Fibroblast of pulmonary artery (primary cell): ENCODE measurements around the gene PRSS22.

Experiments used
- DNase-seq: peaks from one replicate; pipeline ENCODE4 v3.0.0-alpha.2; 2010; ENCODE audit warnings: low read depth
- H3K4me3 ChIP-seq: replicated peaks from 2 replicates; pipeline ENCODE4 v1.5.1; 2011; ENCODE audit warnings: low read depth, mild to moderate bottlenecking, control low read depth, low read length, moderate library complexity
- CTCF ChIP-seq: IDR thresholded peaks from 2 replicates; pipeline ENCODE4 v1.5.1; 2011; ENCODE audit warnings: mild to moderate bottlenecking, control low read depth, low read length, inconsistent platforms; ENCODE audit errors: missing control alignments

The PRSS22 gene

GRCh38 chr16:2879854-2880508 lies 22.0 kb upstream of the PRSS22 start:
- no peak for DNase-seq
- no peak overlapping the region for H3K4me3 ChIP-seq
- TF ChIP-seq CTCF: no peak

- no peak overlapping the region for H3K4me3 ChIP-seq
- peak; percentile 80 for TF ChIP-seq CTCF
- peak; percentile 78 for DNase-seq
Observed at GRCh38 chr16:2874912-2875362, 17.0 kb upstream of the PRSS22 start.

- TF ChIP-seq CTCF: no peak
- DNase-seq: no peak
- no peak overlapping the region for H3K4me3 ChIP-seq
Observed at GRCh38 chr16:2874032-2874911, 16.3 kb upstream of the PRSS22 start.

- H3K4me3 ChIP-seq: no peak overlapping the region
- TF ChIP-seq CTCF: no peak
- no peak for DNase-seq
Observed at GRCh38 chr16:2871926-2872325, 14.0 kb upstream of the PRSS22 start.

GRCh38 chr16:2867987-2868789 lies 10.2 kb upstream of the PRSS22 start:
- peak; percentile 92 for TF ChIP-seq CTCF
- peak; percentile 94 for DNase-seq
- H3K4me3 ChIP-seq: peak overlapping the region; percentile 64

GRCh38 chr16:2867661-2867986 lies 9.7 kb upstream of the PRSS22 start:
- peak overlapping the region; percentile 64 for H3K4me3 ChIP-seq

More at GRCh38 chr16:2867661-2867986, 9.7 kb upstream of the PRSS22 start:
- no peak for DNase-seq
- TF ChIP-seq CTCF: no peak
